Measurements from ENCODE around the gene MNAT1.
"Not testable (repeated sequence)": the region's sequence is repeated elsewhere in the genome, so short reads cannot be mapped to it uniquely, and the experiment has no call there.

Gene MNAT1

GRCh38 chr14:60851692-60852091 is 117.1 kb downstream of the MNAT1 start:
- H3K4me1 Mint-ChIP-seq (ENCODE audit: low read depth); H3K27ac Mint-ChIP-seq; H3K27me3 Mint-ChIP-seq; intact Hi-C loops (cut with micrococcal nuclease); H3K4me3 Mint-ChIP-seq: not testable (repeated sequence)
- Mint-ChIP-seq H3K9me3 (peaks cover 21% of the 10 kb centered on the region), H3K36me3 (ENCODE audit: low read depth) (peaks cover 32% of the 10 kb centered on the region)

GRCh38 chr14:60856111-60856510 is 121.5 kb downstream of the MNAT1 start:
- intact Hi-C loops (cut with micrococcal nuclease) = no loop called here
- Mint-ChIP-seq H3K4me1 (ENCODE audit: low read depth) (no peaks in the 10 kb centered on the region), H3K4me3 (no peak overlapping the region), H3K27me3 (no peaks in the 10 kb centered on the region), H3K27ac (no peak overlapping the region), H3K9me3 (peaks cover 19% of the 10 kb centered on the region), H3K36me3 (ENCODE audit: low read depth) (peaks cover 24% of the 10 kb centered on the region)

GRCh38 chr14:60859525-60859924 is 125.0 kb downstream of the MNAT1 start:
- intact Hi-C loops (cut with micrococcal nuclease) = no loop called here
- Mint-ChIP-seq H3K27ac (no peak overlapping the region), H3K36me3 (ENCODE audit: low read depth) (peaks cover 5% of the 10 kb centered on the region), H3K4me1 (ENCODE audit: low read depth) (peaks cover 10% of the 10 kb centered on the region), H3K4me3 (no peak overlapping the region), H3K27me3 (no peaks in the 10 kb centered on the region), H3K9me3 (peaks cover 11% of the 10 kb centered on the region)

GRCh38 chr14:60861545-60862140 is 127.1 kb downstream of the MNAT1 start:
- H3K27ac Mint-ChIP-seq = no peak overlapping the region
- intact Hi-C loops (cut with micrococcal nuclease) = no loop called here
- H3K9me3 Mint-ChIP-seq = peaks cover 11% of the 10 kb centered on the region
- no peaks in the 10 kb centered on the region for H3K36me3 Mint-ChIP-seq (ENCODE audit: low read depth)
- H3K4me3 Mint-ChIP-seq = no peak overlapping the region
- H3K27me3 Mint-ChIP-seq = no peaks in the 10 kb centered on the region
- H3K4me1 Mint-ChIP-seq (ENCODE audit: low read depth) = peaks cover 10% of the 10 kb centered on the region

- H3K27ac Mint-ChIP-seq = no peak overlapping the region
- H3K9me3 Mint-ChIP-seq = peaks cover 5% of the 10 kb centered on the region
- no peak overlapping the region for H3K4me3 Mint-ChIP-seq
- H3K27me3 Mint-ChIP-seq = no peaks in the 10 kb centered on the region
- intact Hi-C loops (cut with micrococcal nuclease) = no loop called here
- peaks cover 10% of the 10 kb centered on the region for H3K4me1 Mint-ChIP-seq (ENCODE audit: low read depth)
- no peaks in the 10 kb centered on the region for H3K36me3 Mint-ChIP-seq (ENCODE audit: low read depth)
These were observed 127.7 kb downstream of the MNAT1 start for GRCh38 chr14:60862283-60862682.

- intact Hi-C loops (cut with micrococcal nuclease) = no loop called here
- no peak overlapping the region for H3K27ac Mint-ChIP-seq
- peaks cover 10% of the 10 kb centered on the region for H3K4me1 Mint-ChIP-seq (ENCODE audit: low read depth)
- H3K4me3 Mint-ChIP-seq = no peak overlapping the region
- H3K9me3 Mint-ChIP-seq = no peaks in the 10 kb centered on the region
- no peaks in the 10 kb centered on the region for H3K27me3 Mint-ChIP-seq
- H3K36me3 Mint-ChIP-seq (ENCODE audit: low read depth) = no peaks in the 10 kb centered on the region
These were observed 128.7 kb downstream of the MNAT1 start for GRCh38 chr14:60863249-60863648.

GRCh38 chr14:60865378-60866127 is 131.0 kb downstream of the MNAT1 start:
- Mint-ChIP-seq H3K9me3 (no peaks in the 10 kb centered on the region), H3K4me1 (ENCODE audit: low read depth) (peaks cover 10% of the 10 kb centered on the region), H3K4me3 (no peak overlapping the region), H3K27me3 (no peaks in the 10 kb centered on the region), H3K27ac (no peak overlapping the region), H3K36me3 (ENCODE audit: low read depth) (no peaks in the 10 kb centered on the region)
- intact Hi-C loops (cut with micrococcal nuclease) = no loop called here

- H3K4me3 Mint-ChIP-seq = no peak overlapping the region
- H3K27ac Mint-ChIP-seq = no peak overlapping the region
- H3K9me3 Mint-ChIP-seq = no peaks in the 10 kb centered on the region
- no peaks in the 10 kb centered on the region for H3K27me3 Mint-ChIP-seq
- no peaks in the 10 kb centered on the region for H3K4me1 Mint-ChIP-seq (ENCODE audit: low read depth)
- intact Hi-C loops (cut with micrococcal nuclease) = no loop called here
- no peaks in the 10 kb centered on the region for H3K36me3 Mint-ChIP-seq (ENCODE audit: low read depth)
These were observed 133.1 kb downstream of the MNAT1 start for GRCh38 chr14:60867503-60868172.

- intact Hi-C loops (cut with micrococcal nuclease) = no loop called here
- no peaks in the 10 kb centered on the region for H3K4me1 Mint-ChIP-seq (ENCODE audit: low read depth)
- peaks cover 21% of the 10 kb centered on the region for H3K36me3 Mint-ChIP-seq (ENCODE audit: low read depth)
These were observed 143.6 kb downstream of the MNAT1 start for GRCh38 chr14:60878121-60878520.

GRCh38 chr14:60878536-60878935 is 144.0 kb downstream of the MNAT1 start:
- intact Hi-C loops (cut with micrococcal nuclease) = no loop called here

More at GRCh38 chr14:60878121-60878520, 143.6 kb downstream of the MNAT1 start:
- no peak overlapping the region for H3K4me3 Mint-ChIP-seq
- no peaks in the 10 kb centered on the region for H3K27me3 Mint-ChIP-seq
- H3K9me3 Mint-ChIP-seq = peaks cover 13% of the 10 kb centered on the region
- no peak overlapping the region for H3K27ac Mint-ChIP-seq

GRCh38 chr14:60882219-60882618 is 147.7 kb downstream of the MNAT1 start:
- H3K36me3 Mint-ChIP-seq (ENCODE audit: low read depth) = peaks cover 42% of the 10 kb centered on the region
- H3K4me3 Mint-ChIP-seq = no peak overlapping the region
- no peaks in the 10 kb centered on the region for H3K4me1 Mint-ChIP-seq (ENCODE audit: low read depth)
- H3K27ac Mint-ChIP-seq = no peak overlapping the region
- peaks cover 42% of the 10 kb centered on the region for H3K9me3 Mint-ChIP-seq
- intact Hi-C loops (cut with micrococcal nuclease) = no loop called here
- H3K27me3 Mint-ChIP-seq = no peaks in the 10 kb centered on the region

More at GRCh38 chr14:60878536-60878935, 144.0 kb downstream of the MNAT1 start:
- peaks cover 25% of the 10 kb centered on the region for H3K36me3 Mint-ChIP-seq (ENCODE audit: low read depth)
- no peaks in the 10 kb centered on the region for H3K4me1 Mint-ChIP-seq (ENCODE audit: low read depth)
- H3K9me3 Mint-ChIP-seq = peaks cover 17% of the 10 kb centered on the region
- no peak overlapping the region for H3K27ac Mint-ChIP-seq
- no peaks in the 10 kb centered on the region for H3K27me3 Mint-ChIP-seq
- H3K4me3 Mint-ChIP-seq = no peak overlapping the region

GRCh38 chr14:60884134-60884533 is 149.6 kb downstream of the MNAT1 start:
- H3K27ac Mint-ChIP-seq = no peak overlapping the region
- intact Hi-C loops (cut with micrococcal nuclease) = no loop called here
- H3K9me3 Mint-ChIP-seq = peaks cover 42% of the 10 kb centered on the region
- H3K4me1 Mint-ChIP-seq (ENCODE audit: low read depth) = no peaks in the 10 kb centered on the region
- H3K4me3 Mint-ChIP-seq = no peak overlapping the region
- H3K27me3 Mint-ChIP-seq = no peaks in the 10 kb centered on the region
- H3K36me3 Mint-ChIP-seq (ENCODE audit: low read depth) = peaks cover 46% of the 10 kb centered on the region

GRCh38 chr14:60890636-60891035 is 156.1 kb downstream of the MNAT1 start:
- intact Hi-C loops (cut with micrococcal nuclease); H3K4me3 Mint-ChIP-seq; H3K27me3 Mint-ChIP-seq; H3K36me3 Mint-ChIP-seq (ENCODE audit: low read depth); H3K4me1 Mint-ChIP-seq (ENCODE audit: low read depth); H3K9me3 Mint-ChIP-seq; H3K27ac Mint-ChIP-seq: not testable (repeated sequence)

- intact Hi-C loops (cut with micrococcal nuclease) = no loop called here
- no peaks in the 10 kb centered on the region for H3K9me3 Mint-ChIP-seq
- H3K4me1 Mint-ChIP-seq (ENCODE audit: low read depth) = peaks cover 8% of the 10 kb centered on the region
- no peak overlapping the region for H3K27ac Mint-ChIP-seq
- H3K27me3 Mint-ChIP-seq = no peaks in the 10 kb centered on the region
- no peaks in the 10 kb centered on the region for H3K36me3 Mint-ChIP-seq (ENCODE audit: low read depth)
- no peak overlapping the region for H3K4me3 Mint-ChIP-seq
These were observed 159.3 kb downstream of the MNAT1 start for GRCh38 chr14:60893911-60894310.

All from dendritic cell treated with granulocyte-macrophage colony-stimulating factor and Interleukin-4, amounts not matched to agents 40 ng/mL and 50 ng/mL, for 4 days (primary cell).